PC-9 (cell line): ENCODE measurements around the gene BTG2. TPM values are rescaled to one million over a fixed set of nuclear protein-coding genes. Genes with fewer than 3 reads are reported as not detected.

ENCODE experiments used
- BruUV-seq: library from RNA; stranded (reverse); fragments of 400-500 nt; replicated peaks from 2 replicates; lab custom pipeline; 2021; lab: Mats Ljungman, UMichigan
- CTCF ChIA-PET: fragments of 300-600 bp; sonication (Branson Sonifier 250); formaldehyde crosslinking; loops from one replicate; lab custom pipeline; 2022; ENCODE audit warnings: antibody characterized with exemption; lab: Charles Lee
- POLR2A ChIA-PET: fragments of 300-600 bp; sonication (Branson Sonifier 250); formaldehyde crosslinking; loops from one replicate; lab custom pipeline; 2022; ENCODE audit warnings: antibody characterized with exemption; ENCODE audit not compliant: unreplicated experiment; lab: Charles Lee
- DNase-seq, 2 experiments: peaks; one replicate each; pipeline versions ENCODE4 v3.0.0 to v3.0.0-alpha.2; 2015 to 2022; ENCODE audit warnings: mixed read lengths in 1 of 2
- H2AFZ ChIP-seq: fragments of 200-600 bp; sonication (generic); 2 replicates; pipeline ENCODE4 v1.8.1; 2017; ENCODE audit warnings: antibody characterized with exemption
- H3F3A ChIP-seq: fragments of 200-600 bp; sonication (generic); 2 replicates; pipeline ENCODE4 v1.8.1; 2017; ENCODE audit warnings: antibody characterized with exemption, mild to moderate bottlenecking, low read depth; ENCODE audit not compliant: insufficient read depth
- H3K27ac ChIP-seq: fragments of 200-600 bp; sonication (generic); 2 replicates; pipeline ENCODE4 v1.6.1; 2016; ENCODE audit warnings: mixed run types
- H3K27me3 ChIP-seq: fragments of 200-600 bp; sonication (generic); 2 replicates; pipeline ENCODE4 v1.6.1; 2016; ENCODE audit warnings: low read depth, mixed run types; ENCODE audit not compliant: insufficient read depth
- H3K36me3 ChIP-seq: fragments of 200-600 bp; sonication (generic); 2 replicates; pipeline ENCODE4 v1.6.1; 2016; ENCODE audit warnings: low read depth, mixed run types
- H3K4me1 ChIP-seq: fragments of 200-600 bp; sonication (generic); replicated peaks from 2 replicates; pipeline ENCODE4 v1.6.1; 2016; ENCODE audit warnings: mixed run types; ENCODE audit not compliant: insufficient read depth
- H3K4me2 ChIP-seq: fragments of 200-600 bp; sonication (generic); 2 replicates; pipeline ENCODE4 v1.6.1; 2017; ENCODE audit warnings: mixed run types
- H3K4me3 ChIP-seq: fragments of 200-600 bp; sonication (generic); 2 replicates; pipeline ENCODE4 v1.6.1; 2016; ENCODE audit warnings: mixed run types
- H3K79me2 ChIP-seq: fragments of 200-600 bp; sonication (generic); 2 replicates; pipeline ENCODE4 v1.6.1; 2017; ENCODE audit warnings: low read depth, mixed run types
- H3K9me2 ChIP-seq: fragments of 200-600 bp; sonication (generic); 2 replicates; pipeline ENCODE4 v1.8.1; 2017; ENCODE audit warnings: mild to moderate bottlenecking; ENCODE audit not compliant: insufficient read depth
- H3K9me3 ChIP-seq: fragments of 200-600 bp; sonication (generic); 2 replicates; pipeline ENCODE4 v1.8.1; 2016; ENCODE audit warnings: low read depth; ENCODE audit not compliant: insufficient read depth
- H4K20me1 ChIP-seq: fragments of 200-600 bp; sonication (generic); 2 replicates; pipeline ENCODE4 v1.8.1; 2017; ENCODE audit not compliant: insufficient read depth
- CTCF ChIP-seq: fragments of 200-600 bp; sonication (generic); conservative IDR thresholded peaks from 2 replicates; pipeline ENCODE4 v1.6.1; 2017; ENCODE audit warnings: mixed run types, antibody characterized with exemption, mild to moderate bottlenecking, moderate library complexity
- EZH2 ChIP-seq: fragments of 200-600 bp; sonication (generic); IDR thresholded peaks from 2 replicates; pipeline ENCODE4 v1.8.0; 2017; ENCODE audit warnings: antibody characterized with exemption, low read depth
- intact Hi-C: fragments of 100-400 bp; cut with micrococcal nuclease; formaldehyde crosslinking; loops from one replicate; pipeline ENCODE4 v1.10.0; 2022; ENCODE audit not compliant: unreplicated experiment
- total RNA-seq: library from RNA; stranded (reverse); gene quantifications from 2 replicates; pipeline ENCODE4 v1.2.3, GENCODE V29; 2021

Gene BTG2
- total RNA-seq, 1 experiment from 2014 or later: 11.1 TPM

- no TSS peak for BruUV-seq
- intact Hi-C loops: loop anchor here (2.0 kb wide), 1 partner anchor 151 kb away; no protein-coding TSS in a partner anchor
- Histone ChIP-seq H3K4me1 (no peaks in the 10 kb centered on the region), H3F3A (0 out of 2 replicates have a peak, but pooled peaks cover 3% of the 10 kb centered on the region), H3K27ac (no peak overlapping the region), H3K9me2 (no peaks in the 10 kb centered on the region), H3K79me2 (no peaks in the 10 kb centered on the region), H4K20me1 (no peaks in the 10 kb centered on the region), H3K9me3 (no peaks in the 10 kb centered on the region), H3K36me3 (no peaks in the 10 kb centered on the region), H3K27me3 (no peaks in the 10 kb centered on the region), H3K4me2 (no peak overlapping the region), H2AFZ (no peak overlapping the region), H3K4me3 (no peak overlapping the region)
- TF ChIP-seq CTCF: no peak
- CTCF ChIA-PET: interaction anchor here (0.7 to 3.0 kb wide), 5 partner anchors 150 to 236 kb away, joined by 3 to 27 read pairs (median 3); no protein-coding TSS in a partner anchor
- POLR2A ChIA-PET: interaction anchor here (0.6 kb wide), 1 partner anchor 234 kb away, joined by 3 read pairs; no protein-coding TSS in a partner anchor
- no peak for DNase-seq
These were observed 37.4 kb upstream of the BTG2 start for GRCh38 chr1:203267912-203268311.

- Histone ChIP-seq H3K79me2 (no peaks in the 10 kb centered on the region), H3K4me3 (no peak overlapping the region), H3K4me1 (no peaks in the 10 kb centered on the region), H3K9me3 (no peaks in the 10 kb centered on the region), H4K20me1 (no peaks in the 10 kb centered on the region), H3K27ac (no peak overlapping the region), H3K36me3 (no peaks in the 10 kb centered on the region), H3K27me3 (no peaks in the 10 kb centered on the region), H3K9me2 (no peaks in the 10 kb centered on the region), H2AFZ (no peak overlapping the region; the same call in 1 of the 2 replicates), H3K4me2 (no peak overlapping the region), H3F3A (0 out of 2 replicates have a peak, but pooled peaks cover 3% of the 10 kb centered on the region)
- CTCF ChIA-PET: interaction anchor here (0.6 to 3.0 kb wide), 9 partner anchors 36 to 229 kb away, joined by 3 to 27 read pairs (median 3); partner anchors contain the start of genes BTG2 and PRELP
- TF ChIP-seq EZH2: no peak
- TF ChIP-seq CTCF: peak; percentile 96
- DNase-seq: peak; percentile 42 to 63
- intact Hi-C loops: loop anchor here (1.0 to 2.0 kb wide), 3 partner anchors 152 to 238 kb away; no protein-coding TSS in a partner anchor
- no TSS peak for BruUV-seq
- POLR2A ChIA-PET: no interaction called here
These were observed 36.2 kb upstream of the BTG2 start for GRCh38 chr1:203268901-203269653.

GRCh38 chr1:203269654-203270020, 35.7 kb upstream of the BTG2 start:
- 0 out of 2 replicates have a peak, but pooled peaks cover 3% of the 10 kb centered on the region for H3F3A ChIP-seq
- CTCF ChIA-PET: interaction anchor here (0.6 to 3.0 kb wide), 9 partner anchors 36 to 230 kb away, joined by 3 to 27 read pairs (median 3); partner anchors contain the start of genes BTG2 and PRELP
- H3K27me3 ChIP-seq: no peaks in the 10 kb centered on the region
- H3K36me3 ChIP-seq: no peaks in the 10 kb centered on the region
- H3K9me3 ChIP-seq: no peaks in the 10 kb centered on the region
- no peak overlapping the region for H3K27ac ChIP-seq
- no peaks in the 10 kb centered on the region for H4K20me1 ChIP-seq
- no peak overlapping the region for H2AFZ ChIP-seq
- H3K4me3 ChIP-seq: no peak overlapping the region
- H3K4me2 ChIP-seq: no peak overlapping the region
- H3K4me1 ChIP-seq: no peaks in the 10 kb centered on the region
- no peaks in the 10 kb centered on the region for H3K79me2 ChIP-seq
- DNase-seq: no peak
- no peaks in the 10 kb centered on the region for H3K9me2 ChIP-seq
- intact Hi-C loops: loop anchor here (1.0 to 5.0 kb wide), 5 partner anchors 153 to 433 kb away; no protein-coding TSS in a partner anchor
- TF ChIP-seq EZH2 (no peak), CTCF (no peak)
- BruUV-seq: no TSS peak
- POLR2A ChIA-PET: no interaction called here
